C4-2B (cell line): ENCODE measurements around the gene IQCE.

ENCODE experiments used
- CTCF ChIP-seq: fragments of 450-650 bp; conservative IDR thresholded peaks from 2 replicates; pipeline ENCODE4 v1.5.1; 2017; ENCODE audit warnings: mild to moderate bottlenecking
- ZFX ChIP-seq: fragments of 450-650 bp; IDR thresholded peaks from 2 replicates; pipeline ENCODE4 v1.6.1; 2017

GRCh38 chr7:2572101-2572842 lies 13.5 kb downstream of the IQCE start:
- TF ChIP-seq CTCF (no peak), ZFX (no peak)
